ENCODE results near the gene MRPL32. TPM values are rescaled to one million over a fixed set of nuclear protein-coding genes. Genes with fewer than 3 reads are reported as not detected.

The MRPL32 gene
- total and polyA plus RNA-seq, 9 donors, result 38.8 to 75.0 (median 49.0) TPM

DNA sequence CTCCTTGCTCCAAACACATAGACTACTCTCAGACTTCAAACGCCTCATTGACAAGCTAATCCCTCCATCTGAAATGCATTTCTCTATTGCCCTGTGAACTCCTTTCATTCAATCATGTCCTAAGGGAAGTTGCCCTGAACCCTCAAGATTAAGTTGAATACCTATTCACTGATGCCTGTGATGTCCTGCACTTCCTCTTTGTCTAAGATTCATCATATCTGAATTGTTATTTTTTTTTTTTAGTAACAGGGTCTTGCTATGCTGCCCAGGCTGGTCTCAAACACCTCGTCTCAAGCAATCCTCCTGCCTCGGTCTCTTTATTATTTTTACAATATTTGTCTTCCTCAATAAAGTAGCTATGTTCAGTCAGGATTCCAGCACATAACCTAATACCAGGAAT, 3.4 kb upstream of the MRPL32 start:
- H3K9me3 ChIP-seq, result no peaks in the 10 kb centered on the region
- no peaks in the 10 kb centered on the region for H3K27me3 ChIP-seq
- peaks cover 12% of the 10 kb centered on the region for H3K4me1 ChIP-seq (ENCODE audit: insufficient read depth)
- 61 to 78% (median 72%) methylated on average over 3 of the region's 3 CpGs for WGBS, 3 donors
- no peak overlapping the region for H3K27ac ChIP-seq
- no peak for TF ChIP-seq EP300 (IDR thresholded peaks at IDR 0.05)
- TF ChIP-seq, protein P1, sequence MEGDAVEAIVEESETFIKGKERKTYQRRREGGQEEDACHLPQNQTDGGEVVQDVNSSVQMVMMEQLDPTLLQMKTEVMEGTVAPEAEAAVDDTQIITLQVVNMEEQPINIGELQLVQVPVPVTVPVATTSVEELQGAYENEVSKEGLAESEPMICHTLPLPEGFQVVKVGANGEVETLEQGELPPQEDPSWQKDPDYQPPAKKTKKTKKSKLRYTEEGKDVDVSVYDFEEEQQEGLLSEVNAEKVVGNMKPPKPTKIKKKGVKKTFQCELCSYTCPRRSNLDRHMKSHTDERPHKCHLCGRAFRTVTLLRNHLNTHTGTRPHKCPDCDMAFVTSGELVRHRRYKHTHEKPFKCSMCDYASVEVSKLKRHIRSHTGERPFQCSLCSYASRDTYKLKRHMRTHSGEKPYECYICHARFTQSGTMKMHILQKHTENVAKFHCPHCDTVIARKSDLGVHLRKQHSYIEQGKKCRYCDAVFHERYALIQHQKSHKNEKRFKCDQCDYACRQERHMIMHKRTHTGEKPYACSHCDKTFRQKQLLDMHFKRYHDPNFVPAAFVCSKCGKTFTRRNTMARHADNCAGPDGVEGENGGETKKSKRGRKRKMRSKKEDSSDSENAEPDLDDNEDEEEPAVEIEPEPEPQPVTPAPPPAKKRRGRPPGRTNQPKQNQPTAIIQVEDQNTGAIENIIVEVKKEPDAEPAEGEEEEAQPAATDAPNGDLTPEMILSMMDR (IDR thresholded peaks at IDR 0.05), result no peak
- no peak for TF ChIP-seq POLR2A (IDR thresholded peaks at IDR 0.05)
- intact Hi-C loops (cut with DNase I), result no loop called here
- no peaks in the 10 kb centered on the region for H3K36me3 ChIP-seq
- DNase-seq, result no peak
- no peak overlapping the region for H3K4me3 ChIP-seq

DNA sequence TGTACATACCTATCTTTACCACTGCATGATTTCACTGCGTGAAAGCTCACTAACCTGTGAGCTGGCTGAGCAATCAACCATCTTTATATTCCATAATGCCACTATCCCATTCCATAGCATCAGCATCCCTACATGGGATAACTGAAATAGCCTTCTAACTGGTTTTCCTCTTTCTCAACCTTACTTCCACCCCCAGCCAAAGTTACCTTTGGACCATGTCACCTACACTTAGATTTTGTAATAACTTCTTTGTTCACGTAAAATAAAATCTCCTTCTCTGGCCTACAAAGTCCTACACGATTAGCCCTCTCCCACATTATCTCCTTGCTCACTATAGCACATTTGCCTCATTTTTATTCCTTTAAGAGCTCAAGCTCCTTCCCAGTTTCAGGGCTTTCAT, 2.7 kb upstream of the MRPL32 start:
- Histone ChIP-seq H3K27me3 (no peaks in the 10 kb centered on the region), H3K4me1 (ENCODE audit: insufficient read depth) (peaks cover 15% of the 10 kb centered on the region), H3K27ac (no peak overlapping the region), H3K9me3 (no peaks in the 10 kb centered on the region), H3K36me3 (no peaks in the 10 kb centered on the region), H3K4me3 (no peak overlapping the region)
- WGBS, 3 donors, result 55 to 73% (median 72%) methylated on average over 3 of the region's 3 CpGs
- TF ChIP-seq, protein P1 (IDR thresholded peaks at IDR 0.05), result no peak
- TF ChIP-seq EP300 (IDR thresholded peaks at IDR 0.05), result no peak
- TF ChIP-seq POLR2A (IDR thresholded peaks at IDR 0.05), result no peak
- DNase-seq, result no peak
- intact Hi-C loops (cut with DNase I), result no loop called here

DNA sequence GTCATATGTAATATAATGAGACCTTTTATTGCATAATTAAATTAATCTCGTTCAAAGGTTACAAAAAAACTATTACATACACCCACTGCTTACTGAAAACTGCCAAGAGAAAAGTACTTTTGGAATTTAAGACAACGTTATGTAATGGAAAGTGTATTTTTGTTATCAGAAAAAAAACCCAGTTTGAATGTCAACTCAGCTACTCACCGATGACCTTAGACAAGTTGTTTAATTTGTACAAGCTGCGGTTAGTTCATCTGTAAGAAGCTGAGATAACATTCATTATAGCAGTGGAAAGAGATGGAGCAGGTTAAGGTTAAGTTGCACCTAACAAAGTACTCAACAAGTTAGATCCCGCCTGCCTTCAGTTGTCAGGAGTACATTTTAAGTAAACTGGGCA, 1.3 kb upstream of the MRPL32 start:
- intact Hi-C loops (cut with DNase I), result no loop called here
- Histone ChIP-seq H3K9me3 (no peaks in the 10 kb centered on the region), H3K4me3 (peak overlapping the region; percentile 77), H3K27ac (no peak overlapping the region), H3K36me3 (no peaks in the 10 kb centered on the region), H3K4me1 (ENCODE audit: insufficient read depth) (peaks cover 15% of the 10 kb centered on the region), H3K27me3 (no peaks in the 10 kb centered on the region)
- no peak for DNase-seq
- TF ChIP-seq POLR2A (IDR thresholded peaks at IDR 0.05) (no peak), EP300 (IDR thresholded peaks at IDR 0.05) (no peak)
- TF ChIP-seq, protein P1 (IDR thresholded peaks at IDR 0.05), result no peak
- 4 to 8% (median 4%) methylated on average over 5 of the region's 5 CpGs for WGBS, 3 donors

DNA sequence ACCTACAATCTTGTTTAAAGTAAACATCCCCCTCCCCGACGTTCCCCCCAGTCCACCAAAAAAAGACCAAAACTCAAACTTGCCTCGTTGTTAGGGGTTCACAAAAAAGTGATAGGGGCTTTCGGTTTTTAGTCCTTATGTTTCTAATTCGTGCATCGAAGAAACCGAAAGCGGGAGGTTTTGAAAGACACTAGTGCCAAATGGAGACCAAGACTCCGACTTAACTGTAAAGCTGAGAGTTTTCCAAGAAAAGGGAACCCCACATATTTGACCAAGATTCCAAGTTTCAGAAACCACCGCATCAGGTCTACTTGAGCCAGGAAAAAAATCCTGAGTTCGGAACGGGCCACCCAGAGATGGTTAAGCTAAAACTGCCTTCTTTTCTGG, 736 bp upstream of the MRPL32 start:
- intact Hi-C loops (cut with DNase I), result no loop called here
- Histone ChIP-seq H3K27ac (peak overlapping the region in 1 of 2 donors; percentile 6), H3K4me1 (ENCODE audit: insufficient read depth) (peaks cover 15% of the 10 kb centered on the region), H3K27me3 (no peaks in the 10 kb centered on the region), H3K9me3 (no peaks in the 10 kb centered on the region), H3K4me3 (peak overlapping the region; percentile 77), H3K36me3 (no peaks in the 10 kb centered on the region)
- TF ChIP-seq, protein P1 (IDR thresholded peaks at IDR 0.05), result no peak
- no peak for TF ChIP-seq POLR2A (IDR thresholded peaks at IDR 0.05)
- no peak for TF ChIP-seq EP300 (IDR thresholded peaks at IDR 0.05)
- WGBS, 3 donors, result 0% methylated on average over 11 to 12 of the region's 12 CpGs
- no peak for DNase-seq

Data from ovary (tissue), 9 donors.